Measurements from ENCODE around the gene VAC14.
"Not testable (repeated sequence)": the region's sequence is repeated elsewhere in the genome, so short reads cannot be mapped to it uniquely, and the experiment has no call there.

VAC14 gene

GRCh38 chr16:70800781-70801480 is at the start of gene VAC14:
Gene VAC14 (minus strand): TSS chr16:70801158. CDS start chr16:70800900, 258 bp downstream.
- DNase-seq (ENCODE audit: low read depth) = peak; percentile 96

GRCh38 chr16:70823498-70824118 is 22.6 kb upstream of the VAC14 start:
- DNase-seq (ENCODE audit: low read depth) = not testable (repeated sequence)

GRCh38 chr16:70822734-70823133 is 21.8 kb upstream of the VAC14 start:
- DNase-seq (ENCODE audit: low read depth) = not testable (repeated sequence)

- not testable (repeated sequence) for DNase-seq (ENCODE audit: low read depth)
Observed at GRCh38 chr16:70818088-70818487, 17.1 kb upstream of the VAC14 start.

- DNase-seq (ENCODE audit: low read depth) = no peak
Observed at GRCh38 chr16:70809392-70810060, 8.6 kb upstream of the VAC14 start.

- no peak for DNase-seq (ENCODE audit: low read depth)
Observed at GRCh38 chr16:70808371-70808770, 7.4 kb upstream of the VAC14 start.

- DNase-seq (ENCODE audit: low read depth) = no peak
Observed at GRCh38 chr16:70805787-70806186, 4.8 kb upstream of the VAC14 start.

- DNase-seq (ENCODE audit: low read depth) = no peak
Observed at GRCh38 chr16:70805380-70805779, 4.4 kb upstream of the VAC14 start.

GRCh38 chr16:70804734-70805169 is 3.8 kb upstream of the VAC14 start:
- no peak for DNase-seq (ENCODE audit: low read depth)

- DNase-seq (ENCODE audit: low read depth) = no peak
Observed at GRCh38 chr16:70804153-70804733, 3.3 kb upstream of the VAC14 start.

GRCh38 chr16:70803319-70803718 is 2.4 kb upstream of the VAC14 start:
- no peak for DNase-seq (ENCODE audit: low read depth)

- DNase-seq (ENCODE audit: low read depth) = no peak
Observed at GRCh38 chr16:70801611-70802010, 653 bp upstream of the VAC14 start.

- no peak for DNase-seq (ENCODE audit: low read depth)
Observed at GRCh38 chr16:70800311-70800710, 647 bp downstream of the VAC14 start.

- DNase-seq (ENCODE audit: low read depth) = no peak
Observed at GRCh38 chr16:70796301-70796700, 4.7 kb downstream of the VAC14 start.

- DNase-seq (ENCODE audit: low read depth) = no peak
Observed at GRCh38 chr16:70795296-70795912, 5.6 kb downstream of the VAC14 start.

GRCh38 chr16:70793851-70794502 is 7.0 kb downstream of the VAC14 start:
- DNase-seq (ENCODE audit: low read depth) = no peak

- no peak for DNase-seq (ENCODE audit: low read depth)
Observed at GRCh38 chr16:70790815-70791214, 10.1 kb downstream of the VAC14 start.

GRCh38 chr16:70789595-70790447 is 11.1 kb downstream of the VAC14 start:
- DNase-seq (ENCODE audit: low read depth) = no peak

- DNase-seq (ENCODE audit: low read depth) = no peak
Observed at GRCh38 chr16:70788668-70789594, 12.0 kb downstream of the VAC14 start.

Measured in stimulated activated CD4-positive, alpha-beta T cell treated with anti-CD3 and anti-CD28 coated beads, Interleukin-2, amount 100 ng/mL, for 4 hours (primary cell).